PC-9 (cell line): ENCODE measurements around the gene IL2RG.

Experiments
- CTCF ChIP-seq: fragments of 200-600 bp; sonication (generic); conservative IDR thresholded peaks from 2 replicates; pipeline ENCODE4 v1.6.1; 2017; ENCODE audit warnings: mixed run types, antibody characterized with exemption, mild to moderate bottlenecking, moderate library complexity
- EZH2 ChIP-seq: fragments of 200-600 bp; sonication (generic); IDR thresholded peaks from 2 replicates; pipeline ENCODE4 v1.8.0; 2017; ENCODE audit warnings: antibody characterized with exemption, low read depth

DNA sequence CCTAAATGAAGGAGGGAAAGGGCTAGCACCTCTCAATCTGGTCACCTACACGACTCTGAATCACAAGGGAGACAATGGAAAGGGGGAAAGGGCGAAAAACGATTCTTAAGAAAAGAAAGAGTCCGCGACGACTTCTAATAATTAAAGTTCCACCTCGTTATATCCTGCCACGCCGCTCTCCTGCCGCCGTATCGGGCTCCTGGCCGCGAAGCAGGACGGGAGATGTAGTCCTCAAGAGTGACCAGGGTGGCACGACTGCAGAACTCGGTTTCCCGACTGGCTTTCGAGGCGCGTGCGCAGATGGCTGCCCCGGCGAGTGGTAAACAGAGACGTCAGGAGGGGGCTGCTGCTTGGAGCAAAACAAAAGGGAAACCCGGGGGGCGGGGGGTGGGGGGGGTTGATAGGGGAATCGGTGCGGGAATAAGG, 15.8 kb downstream of the IL2RG start, which contains the start of gene FOXO4:
- TF ChIP-seq CTCF: no peak
- TF ChIP-seq EZH2: no peak
